Activated CD8-positive, alpha-beta memory T cell treated with anti-CD3 and anti-CD28 coated beads for 24 hours (primary cell): Measurements from ENCODE around the gene HPSE2.

Experiments
- DNase-seq: peaks from one replicate; pipeline ENCODE4 v3.0.0-alpha.2; 2020

Gene HPSE2

GRCh38 chr10:98666276-98666675 is 569.4 kb downstream of the HPSE2 start:
- no peak for DNase-seq

DNA sequence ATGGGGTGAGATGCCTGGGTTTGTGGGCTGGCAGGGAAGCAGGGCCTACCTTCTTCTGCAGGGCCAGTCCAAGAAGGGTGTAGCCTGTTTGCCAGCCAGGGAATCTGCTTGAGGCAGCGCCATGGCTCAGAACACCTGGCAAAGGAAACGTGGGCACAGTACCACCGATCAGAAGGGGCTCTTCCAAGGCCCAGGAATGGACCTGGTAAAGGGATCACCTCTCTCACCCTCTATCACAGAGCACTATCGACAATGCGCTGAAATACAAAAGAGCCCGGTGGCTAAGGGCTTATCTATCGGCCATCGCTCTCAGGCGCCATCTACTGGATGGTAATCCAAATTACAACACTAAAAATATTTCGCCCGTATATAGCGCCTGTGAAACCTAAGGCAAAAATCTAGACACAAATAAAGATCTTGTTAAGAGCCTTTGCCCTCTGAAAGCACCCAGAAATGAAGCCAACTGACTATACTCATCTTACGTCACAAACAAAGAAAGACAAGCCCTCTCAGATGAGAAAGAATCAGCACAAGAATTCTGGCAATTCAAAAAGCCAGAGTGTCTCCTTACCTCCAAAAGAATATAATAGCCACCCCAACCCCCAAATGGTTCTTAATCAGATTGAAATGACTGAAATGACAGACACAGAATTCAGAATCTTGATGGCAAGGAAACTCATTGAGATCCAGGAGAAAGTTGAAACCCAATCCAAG is 571.2 kb downstream of the HPSE2 start:
- DNase-seq: peak; percentile 61

DNA sequence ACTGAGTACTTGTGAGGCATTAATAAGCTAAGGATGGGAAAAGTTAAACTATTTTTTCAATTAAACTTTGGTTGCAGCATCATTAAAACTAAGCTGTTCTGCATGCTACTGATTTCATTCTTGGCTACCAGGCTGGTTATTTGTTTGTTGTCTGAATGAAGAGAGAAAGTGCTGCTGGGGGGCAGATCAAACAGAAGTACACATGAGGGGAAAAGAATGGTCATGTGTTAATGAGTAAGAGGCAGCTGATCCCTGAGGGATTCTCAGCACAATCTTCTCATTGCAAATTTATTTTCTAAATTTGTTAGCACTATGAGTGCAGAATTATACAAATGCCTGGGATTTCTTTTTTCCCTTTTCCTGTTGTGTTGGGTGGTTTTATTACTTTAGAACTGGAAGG is 575.7 kb downstream of the HPSE2 start:
- no peak for DNase-seq

GRCh38 chr10:98655492-98655891 is 580.2 kb downstream of the HPSE2 start:
- DNase-seq: no peak

- DNase-seq: no peak
Observed at GRCh38 chr10:98649170-98649569, 586.5 kb downstream of the HPSE2 start.

- DNase-seq: no peak
Observed at GRCh38 chr10:98646998-98647917, 588.4 kb downstream of the HPSE2 start.

- no peak for DNase-seq
Observed at GRCh38 chr10:98644466-98644865, 591.2 kb downstream of the HPSE2 start.

GRCh38 chr10:98642281-98642680 is 593.4 kb downstream of the HPSE2 start:
- DNase-seq: no peak

GRCh38 chr10:98638920-98639319 is 596.7 kb downstream of the HPSE2 start:
- DNase-seq: no peak

DNA sequence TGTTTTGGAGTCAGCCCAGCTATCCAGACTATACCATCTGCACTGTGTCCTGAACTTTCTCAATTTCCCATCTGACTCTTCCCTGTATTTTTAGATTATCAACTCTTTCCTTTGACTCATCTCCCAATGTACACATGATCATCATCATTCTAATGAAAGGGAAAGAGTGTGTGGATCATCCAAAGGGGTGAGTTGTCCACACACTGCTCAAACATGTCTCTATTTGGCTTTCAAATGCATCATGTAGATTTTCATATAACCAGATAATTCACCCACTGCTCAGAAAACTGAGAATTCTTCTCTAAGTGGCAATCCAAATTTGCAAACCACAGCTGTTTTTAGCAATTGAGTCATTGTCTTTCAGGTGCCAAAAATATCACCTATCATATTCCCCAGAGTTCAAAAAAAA is 598.7 kb downstream of the HPSE2 start:
- DNase-seq: no peak

DNA sequence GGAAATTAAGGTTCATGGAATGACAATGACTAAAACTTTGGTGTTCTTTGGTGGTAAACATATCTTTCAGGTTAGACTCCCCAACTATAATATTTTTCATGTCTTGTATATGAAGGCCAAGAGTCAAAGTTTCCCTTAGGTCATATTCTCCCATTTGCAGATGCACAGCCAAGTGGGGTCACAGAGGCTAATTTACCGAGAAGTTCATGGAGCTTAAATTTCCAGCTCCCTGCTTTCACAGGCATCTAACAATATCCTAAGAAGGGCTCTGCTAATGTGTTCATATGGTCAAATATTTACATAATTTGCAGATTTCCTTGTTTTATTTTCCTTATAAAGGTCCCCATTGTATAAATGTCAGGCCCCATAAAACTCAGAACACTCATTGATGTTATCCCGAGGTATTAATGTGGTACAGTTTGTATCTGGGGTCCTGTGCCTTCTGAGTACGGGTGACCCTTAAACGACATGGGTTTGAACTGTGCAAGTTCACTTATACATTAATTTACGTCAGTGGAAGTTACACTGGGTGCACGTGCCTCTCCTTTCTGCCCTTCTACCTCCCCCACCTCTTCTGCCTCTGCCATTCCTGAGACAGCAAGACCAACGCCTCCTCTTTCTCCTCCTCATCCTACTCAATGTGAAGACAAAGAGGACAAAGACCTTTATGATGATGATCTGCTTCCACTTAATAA is 603.0 kb downstream of the HPSE2 start:
- DNase-seq: no peak

DNA sequence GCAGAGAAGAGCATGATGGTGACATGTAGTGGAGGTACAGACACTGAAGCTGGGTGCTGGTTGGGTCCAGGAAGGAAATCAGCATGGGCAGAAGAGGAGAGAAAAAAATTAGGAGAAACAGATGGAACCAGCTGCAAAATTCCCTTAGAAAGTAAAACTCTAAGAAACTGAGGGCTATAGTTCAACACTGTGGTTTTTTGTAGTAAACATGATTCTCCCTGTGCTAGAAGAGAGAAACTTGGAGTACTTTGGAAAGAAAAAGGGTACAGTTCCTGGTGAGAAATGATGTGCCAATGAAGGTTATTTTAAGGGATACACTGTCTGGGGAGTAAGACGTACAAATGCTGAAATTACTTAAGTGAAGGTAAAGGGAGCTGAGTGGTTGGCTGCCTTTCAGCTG is 607.4 kb downstream of the HPSE2 start:
- DNase-seq: no peak

- no peak for DNase-seq
Observed at GRCh38 chr10:98627711-98628110, 607.9 kb downstream of the HPSE2 start.

DNA sequence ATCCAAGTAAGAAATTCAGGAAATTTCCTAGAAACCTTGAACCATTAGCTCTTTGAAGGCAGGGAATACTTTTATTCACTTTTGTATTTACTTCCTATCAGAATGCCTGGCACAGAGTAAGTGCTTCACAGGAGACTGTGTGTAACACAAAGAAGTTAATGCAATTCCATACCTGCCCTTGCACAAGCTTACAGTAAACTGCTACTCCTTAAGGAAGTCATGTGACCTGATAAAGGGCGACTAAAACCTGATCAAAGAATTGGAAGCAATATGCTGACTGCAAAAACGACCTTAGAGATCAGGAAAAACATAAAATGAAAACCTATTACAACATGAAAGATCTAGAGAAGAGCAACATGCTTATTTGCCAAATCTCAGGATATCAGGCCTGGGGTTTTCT is 610.7 kb downstream of the HPSE2 start:
- no peak for DNase-seq

GRCh38 chr10:98623176-98623575 is 612.5 kb downstream of the HPSE2 start:
- no peak for DNase-seq

DNA sequence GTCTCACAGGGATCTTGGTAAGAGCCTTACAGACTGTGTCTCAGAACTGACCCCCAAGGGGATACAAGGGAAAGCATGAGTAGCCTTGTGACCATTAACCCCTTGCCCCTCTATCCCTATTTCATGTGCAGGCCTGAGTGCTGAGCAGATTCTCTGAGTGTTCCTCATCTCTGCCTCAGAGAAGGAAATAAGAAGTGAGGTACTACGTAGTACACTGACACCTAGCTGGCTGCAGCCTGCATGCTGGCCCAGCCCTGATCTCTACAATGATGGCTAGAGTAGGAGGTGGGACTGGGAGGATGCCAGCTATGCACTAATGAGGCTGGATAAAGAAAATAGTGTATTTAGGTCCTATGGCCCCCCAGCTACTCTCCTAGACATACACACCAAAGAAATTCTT is 614.0 kb downstream of the HPSE2 start:
- no peak for DNase-seq

DNA sequence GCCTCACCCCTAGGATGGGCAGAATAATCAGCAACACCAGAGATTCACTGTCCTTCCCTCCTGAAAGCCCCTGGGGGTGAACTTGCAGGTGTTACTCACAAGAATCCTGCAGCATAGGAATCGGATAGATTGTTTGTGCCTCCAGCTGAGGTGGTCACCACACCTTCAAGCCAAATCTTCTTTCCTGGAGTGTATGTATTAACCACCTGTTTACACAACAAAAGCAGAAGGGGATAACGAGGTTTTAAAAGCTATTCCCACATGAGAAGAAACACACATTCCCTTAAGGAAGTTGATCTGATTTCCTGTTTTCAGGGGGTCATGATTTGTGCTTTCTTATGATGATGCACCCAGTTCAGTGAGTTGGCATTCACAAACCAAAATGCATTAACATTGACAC is 615.1 kb downstream of the HPSE2 start:
- no peak for DNase-seq

GRCh38 chr10:98619446-98619845 is 616.2 kb downstream of the HPSE2 start:
- DNase-seq: no peak

DNA sequence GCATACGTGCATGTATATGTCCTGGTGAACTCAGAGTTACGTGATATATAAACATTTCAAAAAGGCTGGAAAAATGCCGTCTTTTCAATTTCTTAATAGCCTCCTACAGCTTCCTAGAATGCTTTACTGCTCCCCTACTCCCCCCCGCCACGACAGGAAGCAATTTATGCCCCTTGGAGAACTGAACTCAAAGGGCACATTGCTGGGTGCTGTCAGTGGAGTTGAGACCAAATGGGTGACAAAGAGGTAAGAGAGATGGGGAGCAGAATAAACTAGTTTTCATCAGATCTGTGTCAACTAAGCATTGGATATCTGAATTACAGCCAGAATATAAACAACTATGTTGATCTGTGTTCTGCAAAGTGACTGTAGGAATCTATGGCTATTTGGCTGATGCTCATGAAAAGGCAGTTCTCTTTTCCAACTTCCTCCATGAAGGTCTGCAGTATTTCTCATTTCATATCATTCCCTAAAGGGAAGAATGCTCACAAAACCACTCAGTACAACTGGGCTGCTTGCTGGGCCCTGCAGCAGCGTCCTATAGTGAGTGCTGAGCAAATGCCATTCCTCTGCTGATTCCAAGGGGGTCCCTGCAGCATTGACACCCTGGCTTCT is 617.6 kb downstream of the HPSE2 start:
- DNase-seq: no peak

GRCh38 chr10:98613446-98613845 is 622.2 kb downstream of the HPSE2 start:
- no peak for DNase-seq

DNA sequence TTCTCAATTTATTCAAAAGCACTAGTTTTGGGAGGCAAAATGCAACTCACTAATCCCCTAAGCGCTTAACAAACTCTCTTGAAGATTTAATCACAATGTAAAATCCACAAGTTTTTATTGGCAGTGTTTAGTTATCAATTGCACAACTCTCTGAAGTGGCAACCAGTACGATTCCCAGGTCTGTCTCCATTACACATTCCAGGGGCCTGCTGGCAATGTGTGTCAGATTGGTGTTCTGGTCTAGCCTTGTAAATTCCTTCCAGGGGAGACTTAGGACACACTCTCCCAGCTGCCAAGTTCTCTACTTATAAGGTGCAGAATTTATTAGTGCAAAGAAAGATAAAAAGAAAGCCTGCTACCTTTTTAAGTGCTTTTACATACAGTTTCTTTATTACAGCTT is 624.2 kb downstream of the HPSE2 start:
- DNase-seq: no peak

DNA sequence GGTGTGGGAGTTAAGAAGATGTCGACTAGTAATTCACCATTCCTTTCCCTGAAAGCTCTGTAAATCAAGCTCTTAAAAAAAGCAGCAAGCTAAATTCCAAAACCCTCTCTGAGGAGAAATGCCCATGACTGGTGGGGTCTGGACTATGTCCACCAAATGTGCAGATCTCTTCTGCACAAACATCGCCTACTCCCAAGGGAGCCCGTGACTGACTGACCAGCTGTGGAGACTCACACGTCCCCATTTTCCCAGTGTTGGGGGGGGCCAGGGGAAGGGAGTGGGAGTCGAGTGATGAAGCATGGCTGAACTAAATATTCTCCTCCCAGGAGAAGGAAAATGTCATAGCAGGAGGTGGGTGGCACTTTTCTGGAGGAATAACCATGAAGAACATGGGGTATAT is 624.8 kb downstream of the HPSE2 start:
- DNase-seq: no peak

- no peak for DNase-seq
Observed at GRCh38 chr10:98610301-98610700, 625.4 kb downstream of the HPSE2 start.
